Smooth muscle cell (in vitro differentiated cells): Measurements from ENCODE around the gene CERK. TPM values are rescaled to one million over a fixed set of nuclear protein-coding genes. Genes with fewer than 3 reads are reported as not detected.

Source experiments
- DNase-seq: peaks from one replicate; lab custom pipeline; 2025; ENCODE audit not compliant: unreplicated experiment; lab: John Stamatoyannopoulos, UW
- H2AFZ ChIP-seq: fragments of 200-600 bp; sonication (generic); 2 replicates; pipeline ENCODE4 v1.6.0; 2016; ENCODE audit warnings: antibody characterized with exemption, low read depth, mild to moderate bottlenecking
- H3F3A ChIP-seq: fragments of 200-600 bp; sonication (generic); 2 replicates; pipeline ENCODE4 v1.6.0; 2017; ENCODE audit warnings: antibody characterized with exemption, low read depth
- H3K27ac ChIP-seq: fragments of 200-600 bp; sonication (generic); 2 replicates; pipeline ENCODE4 v1.5.1; 2016; ENCODE audit warnings: low read depth, mild to moderate bottlenecking
- H3K27me3 ChIP-seq: fragments of 200-600 bp; sonication (generic); 2 replicates; pipeline ENCODE4 v1.6.1; 2016; ENCODE audit warnings: low read depth, mild to moderate bottlenecking
- H3K36me3 ChIP-seq: fragments of 200-600 bp; sonication (generic); 2 replicates; pipeline ENCODE4 v1.5.1; 2016; ENCODE audit warnings: low read depth
- H3K4me1 ChIP-seq: fragments of 200-600 bp; sonication (generic); 2 replicates; pipeline ENCODE4 v1.5.1; 2016; ENCODE audit warnings: low read depth
- H3K4me2 ChIP-seq: fragments of 200-600 bp; sonication (generic); 2 replicates; pipeline ENCODE4 v1.6.0; 2016; ENCODE audit warnings: mild to moderate bottlenecking
- H3K4me3 ChIP-seq: fragments of 200-600 bp; sonication (generic); 2 replicates; pipeline ENCODE4 v1.5.1; 2016; ENCODE audit warnings: mild to moderate bottlenecking
- H3K79me2 ChIP-seq: fragments of 200-600 bp; sonication (generic); 2 replicates; pipeline ENCODE4 v1.6.0; 2016; ENCODE audit warnings: low read depth, mild to moderate bottlenecking
- H3K9ac ChIP-seq: fragments of 200-600 bp; sonication (generic); 2 replicates; pipeline ENCODE4 v1.6.0; 2016; ENCODE audit warnings: low read depth
- H3K9me3 ChIP-seq: fragments of 200-600 bp; sonication (generic); replicated peaks from 2 replicates; pipeline ENCODE4 v1.5.1; 2016; ENCODE audit warnings: low read depth
- H4K20me1 ChIP-seq: fragments of 200-600 bp; sonication (generic); 2 replicates; pipeline ENCODE4 v1.6.0; 2016; ENCODE audit warnings: low read depth
- WGBS: methylation state at CpG from one replicate; pipeline ENCODE4 v1.1.7; 2016; ENCODE audit warnings: low lambda C conversion rate; 5-methylcytosine and 5-hydroxymethylcytosine counted together
- polyA plus RNA-seq: library from polyadenylated mRNA; unstranded; fragments of >200 nt; fragmentation: Nextera tagmentation; extraction: Ambion mirVana; gene quantifications from 2 replicates; pipeline ENCODE4 v1.2.1, GENCODE V29; 2016
- total RNA-seq: library from RNA; depleted of rRNA; stranded (reverse); fragments of >200 nt; gene quantifications from 2 replicates; pipeline ENCODE4 v1.2.3, GENCODE V29; 2014
- TF ChIP-seq, protein P1 (sequence below): fragments of 200-600 bp; sonication (generic); IDR thresholded peaks from 2 replicates; pipeline ENCODE4 v1.5.1; 2017; ENCODE audit warnings: borderline replicate concordance, mild to moderate bottlenecking, antibody characterized with exemption; ENCODE audit not compliant: insufficient read depth, poor library complexity, severe bottlenecking

The CERK gene
- total and polyA plus RNA-seq, 2 experiments from 2014 or later = 25.4 to 25.6 TPM

DNA sequence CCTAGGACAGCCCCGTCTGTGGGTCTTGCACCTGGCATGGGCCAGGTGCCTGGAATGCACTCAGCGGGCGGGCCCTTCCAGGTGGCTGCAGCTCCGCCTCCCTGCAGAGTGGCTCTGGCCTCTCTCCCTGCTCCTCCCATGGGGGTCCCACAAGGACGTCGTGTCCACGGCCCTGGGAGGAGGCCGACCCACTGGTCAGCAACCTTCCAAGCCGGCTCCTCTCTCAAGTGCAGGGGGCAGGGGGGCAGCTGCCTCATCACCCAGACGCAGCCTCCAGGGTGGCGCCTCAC lies 41.9 kb downstream of the CERK start:
- H3K9me3 ChIP-seq = no peaks in the 10 kb centered on the region
- H4K20me1 ChIP-seq = no peaks in the 10 kb centered on the region
- H2AFZ ChIP-seq = no peak overlapping the region
- H3K36me3 ChIP-seq = no peaks in the 10 kb centered on the region
- WGBS = 93% methylated on average over 11 of the region's 11 CpGs
- no peak overlapping the region for H3K4me3 ChIP-seq
- H3K79me2 ChIP-seq = no peaks in the 10 kb centered on the region
- H3K27me3 ChIP-seq = no peaks in the 10 kb centered on the region
- H3F3A ChIP-seq = no peaks in the 10 kb centered on the region
- TF ChIP-seq, protein P1, sequence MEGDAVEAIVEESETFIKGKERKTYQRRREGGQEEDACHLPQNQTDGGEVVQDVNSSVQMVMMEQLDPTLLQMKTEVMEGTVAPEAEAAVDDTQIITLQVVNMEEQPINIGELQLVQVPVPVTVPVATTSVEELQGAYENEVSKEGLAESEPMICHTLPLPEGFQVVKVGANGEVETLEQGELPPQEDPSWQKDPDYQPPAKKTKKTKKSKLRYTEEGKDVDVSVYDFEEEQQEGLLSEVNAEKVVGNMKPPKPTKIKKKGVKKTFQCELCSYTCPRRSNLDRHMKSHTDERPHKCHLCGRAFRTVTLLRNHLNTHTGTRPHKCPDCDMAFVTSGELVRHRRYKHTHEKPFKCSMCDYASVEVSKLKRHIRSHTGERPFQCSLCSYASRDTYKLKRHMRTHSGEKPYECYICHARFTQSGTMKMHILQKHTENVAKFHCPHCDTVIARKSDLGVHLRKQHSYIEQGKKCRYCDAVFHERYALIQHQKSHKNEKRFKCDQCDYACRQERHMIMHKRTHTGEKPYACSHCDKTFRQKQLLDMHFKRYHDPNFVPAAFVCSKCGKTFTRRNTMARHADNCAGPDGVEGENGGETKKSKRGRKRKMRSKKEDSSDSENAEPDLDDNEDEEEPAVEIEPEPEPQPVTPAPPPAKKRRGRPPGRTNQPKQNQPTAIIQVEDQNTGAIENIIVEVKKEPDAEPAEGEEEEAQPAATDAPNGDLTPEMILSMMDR = no peak
- H3K27ac ChIP-seq = no peak overlapping the region
- H3K9ac ChIP-seq = no peak overlapping the region
- H3K4me1 ChIP-seq = no peaks in the 10 kb centered on the region
- no peak overlapping the region for H3K4me2 ChIP-seq
- DNase-seq = no peak

DNA sequence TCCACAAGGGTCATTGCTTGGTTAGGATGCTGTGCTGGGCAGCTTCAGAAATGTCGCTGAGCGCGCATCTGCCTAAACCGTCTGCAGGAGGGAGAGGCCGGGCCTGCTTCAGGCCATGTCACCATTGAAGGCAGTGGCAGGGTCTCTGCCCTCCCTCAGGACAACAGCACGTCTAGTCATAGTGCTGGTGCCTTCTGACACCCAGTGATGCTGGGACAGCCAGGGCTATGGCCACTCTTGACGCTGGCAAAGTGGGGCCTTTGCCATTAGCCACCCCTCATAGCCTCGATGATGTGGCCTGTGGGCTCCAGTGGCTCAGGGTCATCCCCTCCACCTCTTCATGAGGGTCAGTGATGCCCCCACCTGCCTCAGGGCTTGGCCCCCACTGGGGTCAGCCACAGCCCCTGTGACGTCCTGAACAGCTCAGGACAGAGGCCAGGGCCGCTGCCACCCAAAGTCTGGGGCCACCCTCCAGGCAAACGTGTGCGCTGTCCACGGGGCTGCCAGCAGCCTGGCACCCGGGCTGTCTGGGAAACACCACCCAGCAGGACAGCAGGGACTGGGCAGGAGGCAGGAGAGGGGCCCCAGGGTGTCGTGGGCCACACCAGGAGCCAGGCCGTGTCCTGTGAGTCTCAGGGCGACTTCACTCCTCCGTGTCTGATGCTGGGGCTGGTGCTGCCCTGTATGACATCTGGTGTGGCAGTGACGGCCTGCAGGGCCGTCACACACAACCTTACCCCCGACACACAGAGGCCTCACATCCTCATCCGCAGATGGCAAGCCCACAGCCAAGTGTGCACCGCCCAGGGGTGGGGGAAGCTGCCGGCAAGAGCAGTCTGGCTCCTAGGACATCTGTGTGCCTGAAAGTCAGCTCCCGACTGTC lies 42.5 kb downstream of the CERK start:
- H3K27ac ChIP-seq = no peak overlapping the region
- H3K79me2 ChIP-seq = no peaks in the 10 kb centered on the region
- no peaks in the 10 kb centered on the region for H3K27me3 ChIP-seq
- H3K4me2 ChIP-seq = no peak overlapping the region
- DNase-seq = no peak
- no peak overlapping the region for H3K9ac ChIP-seq
- no peaks in the 10 kb centered on the region for H3F3A ChIP-seq
- no peak overlapping the region for H2AFZ ChIP-seq
- no peak overlapping the region for H3K4me3 ChIP-seq
- H4K20me1 ChIP-seq = no peaks in the 10 kb centered on the region
- TF ChIP-seq, protein P1 = no peak
- WGBS = 94% methylated on average over 24 of the region's 25 CpGs
- H3K9me3 ChIP-seq = no peaks in the 10 kb centered on the region
- H3K4me1 ChIP-seq = no peaks in the 10 kb centered on the region
- H3K36me3 ChIP-seq = peaks cover under 1% of the 10 kb centered on the region

DNA sequence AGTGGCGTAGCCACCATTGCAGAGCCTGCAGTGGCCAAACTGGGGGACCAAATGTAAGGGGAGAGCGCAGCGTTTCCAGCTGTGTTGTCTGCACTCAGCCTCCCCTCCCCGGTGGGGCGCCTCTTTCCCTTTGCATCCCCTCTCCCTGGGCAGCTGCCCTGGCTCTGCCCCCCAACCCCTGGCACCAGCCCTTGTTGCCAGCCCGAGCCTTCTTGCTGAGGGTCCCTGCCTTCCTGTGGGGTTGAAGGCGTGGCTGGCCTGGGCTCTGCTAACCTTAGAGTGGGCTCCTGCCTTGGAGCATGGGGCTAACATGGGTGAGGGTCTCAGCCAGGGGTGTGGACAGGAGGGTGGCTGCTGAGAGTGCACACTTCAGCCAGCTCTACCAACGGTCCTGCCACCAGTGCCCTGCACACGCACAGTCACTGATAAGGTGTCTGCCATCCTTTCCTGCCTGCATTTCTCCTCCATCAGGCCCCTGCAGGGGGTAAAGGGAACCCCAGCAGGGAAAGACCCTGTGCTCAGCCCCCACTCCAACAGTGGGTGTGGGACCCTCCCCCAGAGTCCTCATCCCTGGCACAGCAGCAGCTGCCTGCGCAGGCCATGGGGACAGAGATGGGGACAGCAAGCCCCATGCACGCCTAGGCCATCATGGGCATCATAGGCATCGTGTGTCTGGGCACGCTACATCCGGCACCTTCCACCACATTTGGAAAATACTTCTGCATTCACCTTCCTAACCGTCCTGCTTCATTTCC lies 43.5 kb downstream of the CERK start:
- 95% methylated on average over 15 of the region's 15 CpGs for WGBS
- no peak for DNase-seq
- H3F3A ChIP-seq = no peaks in the 10 kb centered on the region
- H3K4me1 ChIP-seq = no peaks in the 10 kb centered on the region
- no peaks in the 10 kb centered on the region for H3K9me3 ChIP-seq
- H2AFZ ChIP-seq = no peak overlapping the region
- no peaks in the 10 kb centered on the region for H3K27me3 ChIP-seq
- H3K36me3 ChIP-seq = peaks cover 7% of the 10 kb centered on the region
- H3K4me3 ChIP-seq = no peak overlapping the region
- no peak overlapping the region for H3K9ac ChIP-seq
- TF ChIP-seq, protein P1 = no peak
- H3K79me2 ChIP-seq = no peaks in the 10 kb centered on the region
- H4K20me1 ChIP-seq = no peaks in the 10 kb centered on the region
- no peak overlapping the region for H3K27ac ChIP-seq
- H3K4me2 ChIP-seq = no peak overlapping the region
